MCF 10A (cell line): ENCODE measurements around the gene DRD1. TPM values are rescaled to one million over a fixed set of nuclear protein-coding genes. Genes with fewer than 3 reads are reported as not detected.
A peak's percentile ranks its signal among the peaks of the same experiment; 100 is the strongest.

Experiments
- BruUV-seq: library from RNA; stranded (reverse); fragments of 400-500 nt; replicated peaks from 2 replicates; lab custom pipeline; 2021; lab: Mats Ljungman, UMichigan
- CTCF ChIA-PET: fragments of 300-600 bp; sonication (Branson Sonifier 250); formaldehyde crosslinking; extraction: SDS; loops from one replicate; lab custom pipeline; 2021; ENCODE audit warnings: antibody characterized with exemption, inconsistent platforms; lab: Yijun Ruan, JAX
- POLR2A ChIA-PET: fragments of 300-600, 350-650 bp; sonication (Branson Sonifier 250); formaldehyde crosslinking; extraction: SDS; loops from one replicate; lab custom pipeline; 2020; ENCODE audit warnings: antibody characterized with exemption, inconsistent platforms; lab: Yijun Ruan, JAX
- DNase-seq: peaks from one replicate; pipeline ENCODE4 v3.0.0-alpha.2; 2018; ENCODE audit not compliant: unreplicated experiment
- H3K27ac Mint-ChIP-seq: one replicate; pipeline ENCODE4 v1.8.0; 2022; ENCODE audit warnings: mild to moderate bottlenecking, low read depth, mixed read lengths; ENCODE audit not compliant: unreplicated experiment
- H3K27me3 Mint-ChIP-seq: one replicate; pipeline ENCODE4 v1.8.0; 2022; ENCODE audit warnings: mixed read lengths; ENCODE audit not compliant: insufficient read depth, unreplicated experiment
- H3K36me3 Mint-ChIP-seq: one replicate; pipeline ENCODE4 v1.8.0; 2022; ENCODE audit warnings: mild to moderate bottlenecking, moderate library complexity, mixed read lengths; ENCODE audit not compliant: insufficient read depth, unreplicated experiment
- H3K4me1 Mint-ChIP-seq: one replicate; pipeline ENCODE4 v1.8.0; 2022; ENCODE audit warnings: mixed read lengths; ENCODE audit not compliant: insufficient read depth, unreplicated experiment
- H3K4me3 Mint-ChIP-seq: one replicate; pipeline ENCODE4 v1.8.0; 2022; ENCODE audit warnings: mild to moderate bottlenecking, moderate library complexity, mixed read lengths; ENCODE audit not compliant: unreplicated experiment
- H3K9me3 Mint-ChIP-seq: one replicate; pipeline ENCODE4 v1.8.0; 2022; ENCODE audit warnings: mixed read lengths; ENCODE audit not compliant: unreplicated experiment
- intact Hi-C: fragments of 100-400 bp; cut with micrococcal nuclease; formaldehyde crosslinking; loops from 2 replicates; pipeline ENCODE4 v1.14.1; 2022
- total RNA-seq: library from RNA; stranded (reverse); gene quantifications from 2 replicates; pipeline ENCODE4 v1.2.3, GENCODE V29; 2022
- TF ChIP-seq, protein P1 (sequence below): fragments of 200-600 bp; IDR thresholded peaks from one replicate; pipeline ENCODE4 v1.8.0; 2022; ENCODE audit warnings: antibody characterized with exemption, mild to moderate bottlenecking; ENCODE audit not compliant: unreplicated experiment

The DRD1 gene
- total RNA-seq, 1 experiment from 2014 or later, result not detected

DNA sequence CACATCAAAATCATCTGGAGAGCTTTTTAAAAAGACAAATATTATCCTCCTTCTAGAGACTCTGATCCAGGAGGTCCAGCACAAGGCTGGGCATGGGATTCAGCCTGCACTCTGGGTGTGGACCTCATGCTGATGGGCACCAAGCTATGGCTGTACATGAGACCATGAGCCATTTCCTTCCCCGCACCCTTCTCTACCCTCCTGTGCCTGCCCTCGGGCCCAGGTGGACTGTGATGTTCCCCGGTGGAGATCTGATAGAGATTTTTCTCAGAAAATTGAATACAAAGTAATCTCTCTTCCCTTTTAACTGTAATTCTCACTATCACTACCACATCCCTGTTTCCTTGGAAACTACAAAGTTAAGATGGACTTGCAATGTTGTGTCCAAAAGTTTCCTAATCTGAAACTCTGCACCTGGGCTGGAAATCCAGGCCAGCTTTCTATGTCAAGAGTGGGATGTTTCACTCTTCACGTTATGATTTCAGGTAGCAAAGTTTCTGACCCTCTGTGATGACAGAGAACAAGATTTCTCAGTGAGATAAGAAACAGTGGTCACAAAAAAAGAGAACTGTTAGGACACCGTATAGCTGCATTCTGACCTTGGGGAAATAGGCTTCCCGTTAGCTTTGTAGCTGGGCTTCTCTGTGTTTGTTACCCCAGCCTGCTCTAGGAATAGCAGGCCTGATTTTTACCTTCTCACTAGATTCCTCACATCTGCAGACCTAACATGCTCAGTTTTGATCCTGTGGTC is 45.9 kb upstream of the DRD1 start:
- H3K9me3 Mint-ChIP-seq, result no peaks in the 10 kb centered on the region
- CTCF ChIA-PET, result interaction anchor here (0.5 to 0.6 kb wide), 2 partner anchors 36 to 37 kb away, joined by 3 to 6 read pairs; no protein-coding TSS in a partner anchor
- no peak overlapping the region for H3K27ac Mint-ChIP-seq
- no peak for DNase-seq
- BruUV-seq, result no TSS peak
- POLR2A ChIA-PET, result interaction anchor here (0.7 to 1.0 kb wide), 2 partner anchors 13 to 177 kb away, joined by 3 read pairs; no protein-coding TSS in a partner anchor
- TF ChIP-seq, protein P1, sequence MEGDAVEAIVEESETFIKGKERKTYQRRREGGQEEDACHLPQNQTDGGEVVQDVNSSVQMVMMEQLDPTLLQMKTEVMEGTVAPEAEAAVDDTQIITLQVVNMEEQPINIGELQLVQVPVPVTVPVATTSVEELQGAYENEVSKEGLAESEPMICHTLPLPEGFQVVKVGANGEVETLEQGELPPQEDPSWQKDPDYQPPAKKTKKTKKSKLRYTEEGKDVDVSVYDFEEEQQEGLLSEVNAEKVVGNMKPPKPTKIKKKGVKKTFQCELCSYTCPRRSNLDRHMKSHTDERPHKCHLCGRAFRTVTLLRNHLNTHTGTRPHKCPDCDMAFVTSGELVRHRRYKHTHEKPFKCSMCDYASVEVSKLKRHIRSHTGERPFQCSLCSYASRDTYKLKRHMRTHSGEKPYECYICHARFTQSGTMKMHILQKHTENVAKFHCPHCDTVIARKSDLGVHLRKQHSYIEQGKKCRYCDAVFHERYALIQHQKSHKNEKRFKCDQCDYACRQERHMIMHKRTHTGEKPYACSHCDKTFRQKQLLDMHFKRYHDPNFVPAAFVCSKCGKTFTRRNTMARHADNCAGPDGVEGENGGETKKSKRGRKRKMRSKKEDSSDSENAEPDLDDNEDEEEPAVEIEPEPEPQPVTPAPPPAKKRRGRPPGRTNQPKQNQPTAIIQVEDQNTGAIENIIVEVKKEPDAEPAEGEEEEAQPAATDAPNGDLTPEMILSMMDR, result no peak
- H3K4me3 Mint-ChIP-seq, result no peak overlapping the region
- H3K36me3 Mint-ChIP-seq, result peaks cover 47% of the 10 kb centered on the region
- no peaks in the 10 kb centered on the region for H3K27me3 Mint-ChIP-seq
- H3K4me1 Mint-ChIP-seq, result peaks cover 29% of the 10 kb centered on the region
- intact Hi-C loops, result no loop called here

DNA sequence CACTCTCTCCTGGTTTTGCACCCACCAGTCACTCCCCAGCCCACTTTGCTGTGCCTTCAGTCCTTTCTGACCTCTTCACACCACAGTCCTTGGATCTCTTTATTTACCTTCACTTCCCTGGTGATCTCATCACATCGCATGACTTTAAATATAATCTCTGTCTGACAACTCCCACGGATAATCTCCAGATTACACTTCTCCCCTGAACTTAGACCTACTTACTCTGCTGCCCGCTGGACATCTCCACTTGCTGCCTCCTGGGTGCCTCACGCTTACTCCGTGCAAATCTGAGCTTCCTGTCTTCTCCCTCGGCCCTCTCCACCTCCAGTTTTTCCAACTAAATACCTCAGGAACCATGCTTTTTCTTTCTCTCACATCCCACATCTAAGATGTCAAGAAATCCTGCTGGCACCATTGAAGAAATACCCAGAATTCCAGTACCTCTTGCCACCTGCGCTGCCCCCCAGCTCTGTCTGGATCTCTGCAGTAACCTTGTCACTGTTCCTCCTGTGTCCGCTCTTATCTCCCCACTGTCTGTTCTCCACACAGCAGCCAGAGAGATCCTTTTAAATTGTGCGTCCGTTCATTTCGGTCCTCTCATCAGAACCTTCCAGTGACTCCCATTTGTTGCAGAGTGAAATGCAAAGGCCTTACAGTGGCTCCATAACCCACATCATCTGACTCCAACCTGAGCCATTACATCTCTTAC is 43.7 kb upstream of the DRD1 start:
- ChIA-PET CTCF (interaction anchor here (0.7 to 1.0 kb wide), 2 partner anchors 27 to 537 kb away, joined by 3 read pairs; no protein-coding TSS in a partner anchor), POLR2A (interaction anchor here (1.1 kb wide), 1 partner anchor 9 kb away, joined by 3 read pairs; the partner anchor contains the start of gene SFXN1)
- Mint-ChIP-seq H3K4me3 (no peak overlapping the region), H3K9me3 (no peaks in the 10 kb centered on the region), H3K4me1 (peaks cover 19% of the 10 kb centered on the region), H3K36me3 (peaks cover 45% of the 10 kb centered on the region), H3K27me3 (no peaks in the 10 kb centered on the region), H3K27ac (no peak overlapping the region)
- no TSS peak for BruUV-seq
- intact Hi-C loops, result no loop called here
- DNase-seq, result no peak
- TF ChIP-seq, protein P1, result no peak

DNA sequence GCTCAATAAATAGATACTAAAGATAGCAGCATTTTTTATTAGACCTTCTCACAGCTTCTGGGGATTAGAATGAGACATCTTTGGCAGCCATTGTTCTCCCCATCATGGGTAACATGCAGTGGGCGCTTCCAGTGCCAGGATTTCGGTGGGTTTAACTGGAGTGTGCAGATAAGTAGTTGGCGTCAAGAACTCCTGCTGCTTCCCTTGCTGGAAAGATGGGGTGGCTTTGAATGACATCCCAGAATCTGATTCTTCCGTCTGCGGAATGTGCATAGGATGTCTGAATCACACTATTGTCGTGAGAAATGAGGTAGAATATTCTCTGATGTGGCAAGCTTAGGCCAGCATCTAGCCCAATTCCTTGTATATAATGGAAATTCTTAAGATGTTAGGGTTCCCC is 41.6 kb upstream of the DRD1 start:
- intact Hi-C loops, result no loop called here
- CTCF ChIA-PET, result interaction anchor here (1.3 kb wide), 1 partner anchor 21 kb away, joined by 3 read pairs; no protein-coding TSS in a partner anchor
- POLR2A ChIA-PET, result no interaction called here
- Mint-ChIP-seq H3K27me3 (no peaks in the 10 kb centered on the region), H3K4me1 (peaks cover 23% of the 10 kb centered on the region), H3K27ac (peak overlapping the region; percentile 40), H3K36me3 (peaks cover 38% of the 10 kb centered on the region), H3K4me3 (no peak overlapping the region), H3K9me3 (no peaks in the 10 kb centered on the region)
- BruUV-seq, result no TSS peak
- TF ChIP-seq, protein P1, result no peak
- DNase-seq, result no peak

DNA sequence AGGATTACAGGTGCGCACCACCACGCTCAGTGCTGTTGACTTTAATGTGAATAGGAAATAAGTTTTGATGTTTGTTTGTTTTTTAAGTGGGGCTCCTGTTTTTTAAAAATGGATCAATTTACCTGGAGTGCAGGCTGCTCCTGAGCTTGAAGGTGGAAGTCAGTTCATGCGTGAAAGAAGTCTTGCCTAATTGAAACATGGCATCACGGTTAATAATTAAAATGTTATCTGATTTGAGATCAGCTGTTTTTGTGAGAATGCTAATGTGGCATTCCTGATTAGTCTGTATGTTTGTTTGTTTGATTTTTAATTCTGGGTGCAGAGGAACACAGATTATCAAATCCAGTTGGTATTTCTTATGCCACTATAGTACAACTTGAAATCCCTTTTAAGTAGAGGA is 40.8 kb upstream of the DRD1 start:
- H3K9me3 Mint-ChIP-seq, result no peaks in the 10 kb centered on the region
- H3K27ac Mint-ChIP-seq, result no peak overlapping the region
- ChIA-PET POLR2A (no interaction called here), CTCF (interaction anchor here (0.6 to 1.3 kb wide), 2 partner anchors 20 to 49 kb away, joined by 3 read pairs; no protein-coding TSS in a partner anchor)
- TF ChIP-seq, protein P1, result no peak
- H3K4me3 Mint-ChIP-seq, result no peak overlapping the region
- no TSS peak for BruUV-seq
- DNase-seq, result no peak
- H3K27me3 Mint-ChIP-seq, result no peaks in the 10 kb centered on the region
- H3K36me3 Mint-ChIP-seq, result peaks cover 38% of the 10 kb centered on the region
- intact Hi-C loops, result no loop called here
- H3K4me1 Mint-ChIP-seq, result peaks cover 31% of the 10 kb centered on the region
